ENCODE measurements around the gene PARD3B. TPM values are rescaled to one million over a fixed set of nuclear protein-coding genes. Genes with fewer than 3 reads are reported as not detected.

PARD3B gene
- total and polyA plus RNA-seq, 2 of the 8 experiments (the other 6 are each of a cell fraction or from before 2014, with no cell fraction given): 1.2 to 5.7 TPM

GRCh38 chr2:205199165-205199850 lies 654.0 kb downstream of the PARD3B start (continued):
- no peak for TF ChIP-seq CHD7 (IDR thresholded peaks at IDR 0.05; ENCODE audit: insufficient replicate concordance, low read length)
- no peak for TF ChIP-seq ZNF274 (IDR thresholded peaks at IDR 0.05; ENCODE audit: borderline replicate concordance, extremely low read depth, low read length)
- TF ChIP-seq HDAC2 (IDR thresholded peaks at IDR 0.05; ENCODE audit: borderline replicate concordance in 1 of 2, low read depth in 2 of 2, low read length in 2 of 2): no peak
- no peak for TF ChIP-seq KDM1A (IDR thresholded peaks at IDR 0.05; ENCODE audit: borderline replicate concordance, low read length)
- TF ChIP-seq GTF2F1 (IDR thresholded peaks at IDR 0.05; ENCODE audit: borderline replicate concordance, low read depth, low read length): no peak
- no peak for TF ChIP-seq HDAC6 (IDR thresholded peaks at IDR 0.05; ENCODE audit: low read depth, low read length)
- TF ChIP-seq NANOG (IDR thresholded peaks at IDR 0.05; ENCODE audit: insufficient read depth, low read depth, low read length, poor library complexity, severe bottlenecking): no peak

Data from H1 (cell line).